Measurements from ENCODE around the gene RETREG3. TPM values are rescaled to one million over a fixed set of nuclear protein-coding genes. Genes with fewer than 3 reads are reported as not detected.

Gene RETREG3
- total RNA-seq, 3 donors from 2014 or later (not counting 1 experiment from before 2014, with no cell fraction given) = 76.0 to 114 (median 101) TPM

- Mint-ChIP-seq H3K36me3 (no peaks in the 10 kb centered on the region), H3K9me3 (no peaks in the 10 kb centered on the region), H3K27me3 (ENCODE audit: low read depth in 2 of 2) (no peaks in the 10 kb centered on the region), H3K4me3 (peak overlapping the region; percentile 84), H3K27ac (peak overlapping the region in 1 of 2 donors; percentile 83), H3K4me1 (peaks cover 22 to 46% of the 10 kb centered on the region in 2 donors)
- ATAC-seq (peak; percentile 61 to 77 (median 62)), DNase-seq (peak; percentile 60 to 75)
- Histone ChIP-seq H3K27ac (ENCODE audit: low read length) (peak overlapping the region; percentile 16), H3K9me3 (ENCODE audit: control insufficient read depth, insufficient read depth, low read length) (no peaks in the 10 kb centered on the region), H3K4me1 (ENCODE audit: control insufficient read depth, insufficient read depth, low read length) (peaks cover 34% of the 10 kb centered on the region), H3K36me3 (ENCODE audit: control insufficient read depth, insufficient read depth, low read length) (peaks cover 13% of the 10 kb centered on the region), H3K27me3 (ENCODE audit: control insufficient read depth, insufficient read depth, low read length) (no peaks in the 10 kb centered on the region), H3K4me3 (ENCODE audit: low read length) (peak overlapping the region; percentile 54)
- WGBS (ENCODE audit: insufficient coverage) = under 1% methylated on average over 62 of the region's 65 CpGs
- intact Hi-C loops (cut with micrococcal nuclease) = loop anchor here (2.0 kb wide), 1 partner anchor 18 kb away; no protein-coding TSS in a partner anchor
- TF ChIP-seq CTCF (IDR thresholded peaks at IDR 0.05) = no peak
Measured at GRCh38 chr17:42536372-42537155, 72.6 kb downstream of the RETREG3 start.

GRCh38 chr17:42536048-42536371, 73.2 kb downstream of the RETREG3 start, which contains the start of gene NAGLU:
Gene NAGLU, plus strand, starts transcription at chr17:42536241. Its CDS starts 32 bp downstream, at chr17:42536273.
- peak within 1 kb of the TSS; percentile 77 for H3K27ac ChIP-seq (ENCODE audit: low read length)
- no peak for TF ChIP-seq CTCF (IDR thresholded peaks at IDR 0.05)
- Mint-ChIP-seq H3K36me3 (no peaks in the 10 kb centered on the region), H3K27me3 (ENCODE audit: low read depth in 2 of 2) (no peaks in the 10 kb centered on the region), H3K9me3 (no peaks in the 10 kb centered on the region), H3K4me1 (peaks cover 27 to 50% of the 10 kb centered on the region in 2 donors), H3K27ac (peak within 1 kb of the TSS; percentile 75 to 83), H3K4me3 (peak within 1 kb of the TSS; percentile 88)
- ATAC-seq (peak; percentile 88 to 92 (median 88)), DNase-seq (peak; percentile 84 to 85)
- peaks cover 9% of the 10 kb centered on the region for H3K36me3 ChIP-seq (ENCODE audit: control insufficient read depth, insufficient read depth, low read length)
- peak within 1 kb of the TSS; percentile 54 for H3K4me3 ChIP-seq (ENCODE audit: low read length)
- intact Hi-C loops (cut with micrococcal nuclease) = loop anchor here (2.0 kb wide), 1 partner anchor 19 kb away; no protein-coding TSS in a partner anchor
- H3K4me1 ChIP-seq (ENCODE audit: control insufficient read depth, insufficient read depth, low read length) = peaks cover 37% of the 10 kb centered on the region
- no peaks in the 10 kb centered on the region for H3K27me3 ChIP-seq (ENCODE audit: control insufficient read depth, insufficient read depth, low read length)
- no peaks in the 10 kb centered on the region for H3K9me3 ChIP-seq (ENCODE audit: control insufficient read depth, insufficient read depth, low read length)
- under 1% methylated on average over 40 of the region's 40 CpGs for WGBS (ENCODE audit: insufficient coverage)

GRCh38 chr17:42535155-42536047, 73.8 kb downstream of the RETREG3 start:
- peaks cover 40% of the 10 kb centered on the region for H3K4me1 ChIP-seq (ENCODE audit: control insufficient read depth, insufficient read depth, low read length)
- peak in 1 of 3 donors; percentile 11 for ATAC-seq
- peak overlapping the region; percentile 77 for H3K27ac ChIP-seq (ENCODE audit: low read length)
- H3K27me3 ChIP-seq (ENCODE audit: control insufficient read depth, insufficient read depth, low read length) = no peaks in the 10 kb centered on the region
- intact Hi-C loops (cut with micrococcal nuclease) = loop anchor here (2.0 kb wide), 1 partner anchor 19 kb away; no protein-coding TSS in a partner anchor
- H3K9me3 ChIP-seq (ENCODE audit: control insufficient read depth, insufficient read depth, low read length) = no peaks in the 10 kb centered on the region
- H3K4me3 Mint-ChIP-seq = peak overlapping the region; percentile 88
- peaks cover 31 to 52% of the 10 kb centered on the region in 2 donors for H3K4me1 Mint-ChIP-seq
- no peaks in the 10 kb centered on the region for H3K27me3 Mint-ChIP-seq (ENCODE audit: low read depth in 2 of 2)
- no peak for DNase-seq
- H3K36me3 Mint-ChIP-seq = no peaks in the 10 kb centered on the region
- H3K27ac Mint-ChIP-seq = peak overlapping the region; percentile 75 to 83
- WGBS (ENCODE audit: insufficient coverage) = 49% methylated on average over 26 of the region's 26 CpGs
- peaks cover 5% of the 10 kb centered on the region for H3K36me3 ChIP-seq (ENCODE audit: control insufficient read depth, insufficient read depth, low read length)
- TF ChIP-seq CTCF (IDR thresholded peaks at IDR 0.05) = no peak
- no peaks in the 10 kb centered on the region for H3K9me3 Mint-ChIP-seq
- peak overlapping the region; percentile 50 for H3K4me3 ChIP-seq (ENCODE audit: low read length)

All from natural killer cell (primary cell).